GM23338 (cell line): ENCODE measurements around the gene CTXN1. TPM values are rescaled to one million over a fixed set of nuclear protein-coding genes. Genes with fewer than 3 reads are reported as not detected.

Experiments
- ATAC-seq: fragments of 200-7000 bp; cut with Tn5 transposase; 3 replicates; pipeline ENCODE4 v1.9.1; 2020
- DNase-seq: peaks from one replicate; pipeline ENCODE4 v3.0.0-alpha.2; 2015; ENCODE audit warnings: low spot score
- H2AFZ ChIP-seq: fragments of 200-600 bp; sonication (generic); 2 replicates; pipeline ENCODE4 v1.8.0; 2016; ENCODE audit warnings: antibody characterized with exemption, mild to moderate bottlenecking, moderate library complexity
- H3F3A ChIP-seq: fragments of 200-600 bp; sonication (generic); replicated peaks from 2 replicates; pipeline ENCODE4 v1.8.0; 2017; ENCODE audit warnings: antibody characterized with exemption, mixed run types, low read depth
- H3K27ac ChIP-seq: fragments of 200-600 bp; sonication (generic); 2 replicates; pipeline ENCODE4 v1.6.1; 2016; ENCODE audit warnings: low read depth
- H3K27me3 ChIP-seq: fragments of 200-600 bp; sonication (generic); 2 replicates; pipeline ENCODE4 v1.8.0; 2016; ENCODE audit warnings: mild to moderate bottlenecking, mixed run types, moderate library complexity; ENCODE audit not compliant: insufficient read depth
- H3K36me3 ChIP-seq: fragments of 200-600 bp; sonication (generic); 2 replicates; pipeline ENCODE4 v1.8.0; 2016; ENCODE audit warnings: mild to moderate bottlenecking; ENCODE audit not compliant: insufficient read depth
- H3K4me1 ChIP-seq: fragments of 200-600 bp; sonication (generic); 2 replicates; pipeline ENCODE4 v1.8.0; 2016; ENCODE audit warnings: mild to moderate bottlenecking, moderate library complexity; ENCODE audit not compliant: insufficient read depth
- H3K4me2 ChIP-seq: fragments of 200-600 bp; sonication (generic); 2 replicates; pipeline ENCODE4 v1.7.1; 2017; ENCODE audit warnings: mixed run types
- H3K4me3 ChIP-seq: fragments of 200-600 bp; sonication (generic); 2 replicates; pipeline ENCODE4 v1.6.1; 2016; ENCODE audit warnings: mixed run types
- H3K79me2 ChIP-seq: fragments of 200-600 bp; sonication (generic); replicated peaks from 2 replicates; pipeline ENCODE4 v1.8.0; 2017; ENCODE audit warnings: mild to moderate bottlenecking; ENCODE audit not compliant: insufficient read depth
- H3K9me2 ChIP-seq: fragments of 200-600 bp; sonication (generic); 2 replicates; pipeline ENCODE4 v1.8.0; 2017; ENCODE audit not compliant: insufficient read depth
- H4K20me1 ChIP-seq: fragments of 200-600 bp; sonication (generic); replicated peaks from 2 replicates; pipeline ENCODE4 v1.8.0; 2017; ENCODE audit warnings: mild to moderate bottlenecking; ENCODE audit not compliant: insufficient read depth
- H3K27ac Mint-ChIP-seq: 2 replicates; pipeline ENCODE4 v1.8.0; 2020; ENCODE audit warnings: inconsistent platforms, mild to moderate bottlenecking, moderate library complexity, mixed read lengths
- H3K27me3 Mint-ChIP-seq: 3 replicates; pipeline ENCODE4 v1.8.0; 2022; ENCODE audit warnings: low read depth, mild to moderate bottlenecking, moderate library complexity, mixed read lengths, inconsistent platforms; ENCODE audit not compliant: insufficient read depth, poor library complexity
- H3K36me3 Mint-ChIP-seq: 3 replicates; pipeline ENCODE4 v1.8.0; 2021; ENCODE audit warnings: low read depth, mild to moderate bottlenecking, inconsistent platforms, moderate library complexity, mixed read lengths
- H3K4me1 Mint-ChIP-seq: 3 replicates; pipeline ENCODE4 v1.8.0; 2020; ENCODE audit warnings: mild to moderate bottlenecking, inconsistent platforms, mixed read lengths
- H3K4me3 Mint-ChIP-seq: 3 replicates; pipeline ENCODE4 v1.8.0; 2021; ENCODE audit warnings: moderate library complexity, mild to moderate bottlenecking, inconsistent platforms, mixed read lengths
- H3K9me3 Mint-ChIP-seq: 3 replicates; pipeline ENCODE4 v1.8.0; 2020; ENCODE audit warnings: moderate library complexity, mild to moderate bottlenecking, inconsistent platforms, mixed read lengths
- CTCF ChIP-seq, 2 experiments: fragments of 200-600 bp in 1 of 2; sonication (generic) in 1 of 2; conservative IDR thresholded peaks; 2 replicates each; pipeline versions ENCODE4 v1.5.1 to v1.6.1; 2016 to 2017; ENCODE audit warnings: antibody characterized with exemption in 2 of 2, low read depth in 2 of 2, mild to moderate bottlenecking in 2 of 2, moderate library complexity in 1 of 2
- EZH2 ChIP-seq: fragments of 200-600 bp; sonication (generic); IDR thresholded peaks from one replicate; pipeline ENCODE4 v1.8.0; 2017; ENCODE audit warnings: antibody characterized with exemption, mild to moderate bottlenecking, low read depth; ENCODE audit not compliant: unreplicated experiment
- EZH2phosphoT487 ChIP-seq: fragments of 200-600 bp; sonication (generic); IDR thresholded peaks from one replicate; pipeline ENCODE4 v1.8.1; 2018; ENCODE audit warnings: antibody characterized with exemption; ENCODE audit not compliant: unreplicated experiment
- JUNB ChIP-seq: IDR thresholded peaks from one replicate; pipeline ENCODE4 v1.6.1; 2016; ENCODE audit warnings: antibody characterized with exemption; ENCODE audit not compliant: unreplicated experiment
- NANOG ChIP-seq: IDR thresholded peaks from 2 replicates; pipeline ENCODE4 v1.6.1; 2016; ENCODE audit warnings: antibody characterized with exemption, borderline replicate concordance
- STAT1 ChIP-seq: IDR thresholded peaks from one replicate; pipeline ENCODE4 v1.6.1; 2016; ENCODE audit warnings: antibody characterized with exemption; ENCODE audit not compliant: unreplicated experiment
- ZNF114 ChIP-seq: fragments of 250-450 bp; sonication (Bioruptor Pico); IDR thresholded peaks from 2 replicates; pipeline ENCODE4 v1.5.0; 2020; ENCODE audit warnings: mild to moderate bottlenecking, moderate library complexity
- ZNF331 ChIP-seq: fragments of 250-450 bp; sonication (Bioruptor Pico); IDR thresholded peaks from 2 replicates; pipeline ENCODE4 v1.5.0; 2020; ENCODE audit warnings: low read depth, mild to moderate bottlenecking, moderate library complexity
- ZNF462 ChIP-seq: fragments of 250-450 bp; sonication (Bioruptor Pico); IDR thresholded peaks from 2 replicates; pipeline ENCODE4 v1.5.0; 2020; ENCODE audit warnings: mild to moderate bottlenecking, moderate library complexity
- polyA plus RNA-seq: library from polyadenylated mRNA; unstranded; fragments of >200 nt; fragmentation: Nextera tagmentation; extraction: Ambion mirVana; gene quantifications from 2 replicates; pipeline ENCODE4 v1.2.1, GENCODE V29; 2016
- total RNA-seq: library from RNA; depleted of rRNA; stranded (reverse); fragments of >200 nt; shearing (Covaris generic); gene quantifications from 2 replicates; pipeline ENCODE4 v1.2.3, GENCODE V29; 2014

The CTXN1 gene
- total and polyA plus RNA-seq, 2 experiments from 2014 or later = 22.5 to 52.4 TPM

DNA sequence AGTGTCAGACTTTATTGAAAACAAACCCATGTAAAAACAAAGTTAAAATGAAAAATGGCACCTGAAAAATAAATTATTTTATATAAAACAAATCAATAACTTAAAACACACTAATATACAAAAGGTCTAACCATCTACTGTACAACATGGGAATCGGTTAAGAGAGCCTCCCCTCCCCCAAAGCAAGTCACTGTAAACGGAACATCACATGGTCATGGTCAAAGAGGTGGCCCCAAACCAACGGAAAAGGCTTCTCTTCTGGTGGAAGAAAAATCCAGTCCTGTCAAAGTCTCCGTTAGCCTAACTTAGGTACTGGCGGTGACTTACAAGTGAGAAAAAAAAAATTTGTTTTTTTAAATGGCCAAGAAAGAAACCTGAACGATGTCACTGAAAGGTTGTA lies 33.3 kb upstream of the CTXN1 start (continued):
- TF ChIP-seq ZNF462 (CRISPR knock-in tag) = no peak

DNA sequence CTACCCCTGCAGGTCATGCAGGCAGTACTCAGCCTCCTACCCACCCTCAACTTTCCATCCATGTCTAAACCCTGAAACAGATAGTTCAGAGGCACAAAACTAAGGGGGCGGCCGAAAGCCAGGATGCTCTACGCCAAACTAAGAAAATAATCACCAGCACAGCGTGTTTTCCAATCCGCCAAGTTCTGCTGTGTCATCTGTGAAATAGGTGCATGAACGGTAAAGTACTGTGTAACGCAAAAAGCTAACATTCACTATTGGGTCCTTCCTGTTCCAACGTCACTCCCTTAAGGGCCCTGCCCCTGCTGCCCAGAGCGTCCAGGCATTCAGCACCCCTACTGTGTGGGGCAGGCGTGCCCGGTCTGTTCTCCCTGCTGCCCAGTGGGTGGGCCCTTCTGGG lies 29.8 kb upstream of the CTXN1 start:
- no peak overlapping the region for H3K27ac ChIP-seq
- H3K36me3 ChIP-seq = peaks cover 2% of the 10 kb centered on the region; the same call in 1 of the 2 replicates
- no peaks in the 10 kb centered on the region for H3K27me3 ChIP-seq
- peaks cover 27% of the 10 kb centered on the region for H3K27me3 Mint-ChIP-seq
- H3K79me2 ChIP-seq = no peaks in the 10 kb centered on the region
- H3K27ac Mint-ChIP-seq = no peak overlapping the region
- H4K20me1 ChIP-seq = no peaks in the 10 kb centered on the region
- ATAC-seq (no peak), DNase-seq (no peak)
- no peak overlapping the region for H3K4me3 ChIP-seq
- no peaks in the 10 kb centered on the region for H3K9me2 ChIP-seq
- H3K4me2 ChIP-seq = no peak overlapping the region
- no peak overlapping the region for H2AFZ ChIP-seq
- H3K4me1 Mint-ChIP-seq = peaks cover 15% of the 10 kb centered on the region
- no peak overlapping the region for H3K4me3 Mint-ChIP-seq
- peaks cover 15% of the 10 kb centered on the region; the same call in 2 of the 3 replicates for H3K36me3 Mint-ChIP-seq
- peaks cover 7% of the 10 kb centered on the region for H3K9me3 Mint-ChIP-seq
- H3K4me1 ChIP-seq = no peaks in the 10 kb centered on the region; the same call in 1 of the 2 replicates
- peaks cover 8% of the 10 kb centered on the region; the same call in 1 of the 2 replicates for H3F3A ChIP-seq
- no peak for TF ChIP-seq ZNF114 (CRISPR knock-in tag)
- TF ChIP-seq ZNF331 (CRISPR knock-in tag) = no peak
- TF ChIP-seq CTCF (conservative IDR thresholded peaks at IDR 0.05; ENCODE audit: low read depth in 2 of 2) = no peak
- TF ChIP-seq STAT1 = no peak
- TF ChIP-seq NANOG = no peak
- TF ChIP-seq JUNB = no peak
- no peak for TF ChIP-seq EZH2phosphoT487
- TF ChIP-seq EZH2 = no peak
